Muscle layer of duodenum (tissue), 2 donors: ENCODE measurements around the gene SEC61A1.
A peak's percentile ranks its signal among the peaks of the same experiment; 100 is the strongest.

Source experiments
- H3K27ac ChIP-seq: one replicate; pipeline ENCODE4 v1.7.0; 2013; ENCODE audit warnings: mild to moderate bottlenecking, low read length
- H3K27me3 ChIP-seq: one replicate; pipeline ENCODE4 v1.7.0; 2013; ENCODE audit warnings: low read depth, mild to moderate bottlenecking, control low read depth, low read length
- H3K36me3 ChIP-seq, 2 donors: one replicate each; pipeline ENCODE4 v1.7.0; 2013; ENCODE audit warnings: low read length in 2 of 2, control low read depth in 1 of 2, mild to moderate bottlenecking in 1 of 2; ENCODE audit not compliant: insufficient read depth in 2 of 2, control insufficient read depth in 1 of 2
- H3K4me1 ChIP-seq, 2 donors: one replicate each; pipeline ENCODE4 v1.7.0; 2013; ENCODE audit warnings: low read length in 2 of 2, mild to moderate bottlenecking in 2 of 2, control low read depth in 1 of 2, moderate library complexity in 1 of 2; ENCODE audit not compliant: insufficient read depth in 2 of 2, control insufficient read depth in 1 of 2
- H3K4me3 ChIP-seq, 2 donors: one replicate each; pipeline ENCODE4 v1.7.0; 2013; ENCODE audit warnings: low read length in 2 of 2, low read depth in 1 of 2, mild to moderate bottlenecking in 1 of 2
- H3K9me3 ChIP-seq, 2 donors: one replicate each; pipeline ENCODE4 v1.7.0; 2013; ENCODE audit warnings: low read length in 2 of 2, control low read depth in 1 of 2, mild to moderate bottlenecking in 1 of 2; ENCODE audit not compliant: control insufficient read depth in 1 of 2
- donor health status: healthy.

Gene SEC61A1

DNA sequence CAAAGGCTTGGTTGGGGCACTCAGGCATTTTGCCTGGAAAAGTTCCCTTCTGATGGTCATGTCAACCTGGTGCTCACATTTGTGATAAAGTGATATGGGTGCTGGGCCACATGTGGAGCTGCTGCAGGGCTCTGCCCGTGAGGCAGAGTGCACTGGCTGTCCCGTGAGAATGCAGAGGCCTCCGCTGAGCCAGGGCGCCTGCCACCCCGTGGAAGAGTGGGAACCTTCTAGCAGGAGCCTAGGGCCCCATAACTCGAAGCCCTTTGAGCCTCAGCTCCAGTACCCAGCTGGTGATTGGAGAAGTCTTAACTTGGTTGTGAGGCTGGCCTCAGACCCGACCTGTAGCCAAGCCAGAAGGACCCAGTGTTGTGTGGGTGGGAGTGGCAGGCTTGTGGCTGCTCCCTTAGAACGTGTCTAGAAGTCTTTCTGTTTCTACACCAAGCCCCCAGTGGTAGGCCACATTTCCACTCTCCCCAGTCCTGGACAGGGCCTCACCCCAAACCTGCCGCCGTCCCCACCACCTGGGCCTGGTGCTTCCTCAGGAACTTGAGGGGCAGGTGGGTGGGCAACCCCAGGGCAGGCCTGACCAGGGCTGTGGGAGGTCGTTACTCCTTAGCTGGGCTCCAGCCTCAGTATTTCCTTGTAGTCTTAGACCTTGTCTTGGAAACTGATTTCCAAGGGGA, 19.7 kb downstream of the SEC61A1 start:
- no peaks in the 10 kb centered on the region for H3K9me3 ChIP-seq
- H3K4me1 ChIP-seq: peaks cover 5 to 16% of the 10 kb centered on the region in 2 donors
- H3K27me3 ChIP-seq: no peaks in the 10 kb centered on the region
- H3K4me3 ChIP-seq: no peak overlapping the region
- peaks cover 53 to 60% of the 10 kb centered on the region in 2 donors for H3K36me3 ChIP-seq
- H3K27ac ChIP-seq: no peak overlapping the region

DNA sequence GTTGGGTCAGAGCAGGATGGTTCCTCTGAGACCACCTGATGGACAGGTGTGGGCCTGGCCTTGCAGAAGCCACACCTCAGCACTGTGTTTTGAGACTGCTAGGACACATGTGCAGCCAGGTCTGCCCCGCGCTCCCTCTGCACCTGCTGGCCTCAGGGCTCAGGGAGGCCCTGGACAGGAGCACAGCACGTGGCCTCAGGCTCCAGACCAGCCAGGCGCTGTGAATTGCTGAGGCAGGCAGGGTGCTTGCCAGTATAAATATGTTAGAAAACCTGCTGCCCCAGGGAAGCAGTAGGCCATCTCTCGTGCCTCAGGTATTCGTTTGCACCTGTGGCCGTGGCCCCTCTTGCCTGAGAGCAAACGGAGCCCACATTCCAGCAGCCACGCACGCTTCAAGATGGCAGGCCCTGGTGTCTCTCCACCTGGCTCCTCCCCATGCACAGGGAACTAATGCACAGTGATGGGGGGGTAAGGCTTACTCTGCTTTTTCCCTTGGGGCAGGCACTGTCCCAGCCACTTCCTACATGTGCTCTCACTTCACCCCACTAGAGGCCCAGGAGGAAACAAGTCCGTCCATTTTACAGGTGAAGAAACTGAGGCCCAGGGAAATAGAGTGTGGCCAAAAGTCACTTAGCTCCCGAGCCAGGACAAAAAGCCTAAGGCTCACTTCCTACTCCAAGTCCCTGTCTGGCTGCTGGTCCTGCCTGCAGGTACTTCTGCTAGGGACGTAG, 20.4 kb downstream of the SEC61A1 start:
- H3K4me1 ChIP-seq: peaks cover 5 to 16% of the 10 kb centered on the region in 2 donors
- no peak overlapping the region for H3K4me3 ChIP-seq
- no peaks in the 10 kb centered on the region for H3K9me3 ChIP-seq
- H3K36me3 ChIP-seq: peaks cover 46 to 53% of the 10 kb centered on the region in 2 donors
- H3K27ac ChIP-seq: no peak overlapping the region
- no peaks in the 10 kb centered on the region for H3K27me3 ChIP-seq

DNA sequence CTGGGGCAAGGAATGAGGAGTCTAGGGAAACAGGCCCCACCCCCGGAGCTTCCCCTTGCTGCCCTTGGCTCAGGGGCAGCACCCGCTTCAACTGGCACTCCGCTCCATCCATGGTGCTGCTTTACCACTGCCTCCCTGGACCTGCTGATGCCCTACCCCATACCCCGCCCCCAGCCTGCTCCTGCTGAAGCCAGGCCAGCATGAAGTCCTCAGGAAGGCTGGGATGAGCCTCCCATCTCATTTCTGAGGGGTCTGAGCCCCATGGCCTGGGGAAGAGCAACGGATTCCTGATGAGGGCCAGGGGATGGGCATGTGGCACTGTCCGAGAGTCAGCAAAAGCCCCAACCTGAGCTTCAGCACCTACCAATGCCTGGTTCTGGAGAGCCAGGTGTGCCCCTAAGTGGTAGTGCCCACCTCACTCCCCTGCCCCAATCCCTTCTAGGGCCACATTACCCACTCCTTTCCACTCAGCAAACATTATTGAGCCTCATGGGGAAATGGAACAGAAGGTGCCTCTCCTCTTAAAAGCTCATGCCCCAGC, 21.0 kb downstream of the SEC61A1 start:
- Histone ChIP-seq H3K9me3 (no peaks in the 10 kb centered on the region), H3K27me3 (no peaks in the 10 kb centered on the region), H3K27ac (no peak overlapping the region), H3K36me3 (peaks cover 39 to 47% of the 10 kb centered on the region in 2 donors), H3K4me1 (peaks cover 5 to 16% of the 10 kb centered on the region in 2 donors), H3K4me3 (no peak overlapping the region)

DNA sequence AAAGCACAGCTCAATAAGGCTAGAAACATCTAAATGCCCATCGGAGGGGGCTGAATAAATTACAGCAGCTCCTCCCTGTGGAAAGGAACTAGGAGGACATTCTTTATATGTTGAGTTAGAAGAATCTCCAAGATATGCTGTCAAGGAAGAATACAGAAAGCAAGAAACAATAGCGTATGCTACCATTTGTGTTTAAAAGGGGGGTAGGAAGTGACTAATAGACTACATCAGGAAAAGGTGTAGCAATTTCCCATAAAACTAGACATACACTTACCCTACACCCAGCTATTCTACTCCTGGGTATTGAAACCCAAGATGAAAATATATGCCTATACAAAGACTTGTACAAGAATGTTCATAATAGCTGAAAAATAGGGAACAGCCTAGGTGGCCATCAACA, 21.6 kb downstream of the SEC61A1 start:
- H3K4me1 ChIP-seq: peaks cover 5 to 16% of the 10 kb centered on the region in 2 donors
- H3K9me3 ChIP-seq: no peaks in the 10 kb centered on the region
- H3K36me3 ChIP-seq: peaks cover 34 to 41% of the 10 kb centered on the region in 2 donors
- H3K4me3 ChIP-seq: no peak overlapping the region
- no peaks in the 10 kb centered on the region for H3K27me3 ChIP-seq
- H3K27ac ChIP-seq: no peak overlapping the region

DNA sequence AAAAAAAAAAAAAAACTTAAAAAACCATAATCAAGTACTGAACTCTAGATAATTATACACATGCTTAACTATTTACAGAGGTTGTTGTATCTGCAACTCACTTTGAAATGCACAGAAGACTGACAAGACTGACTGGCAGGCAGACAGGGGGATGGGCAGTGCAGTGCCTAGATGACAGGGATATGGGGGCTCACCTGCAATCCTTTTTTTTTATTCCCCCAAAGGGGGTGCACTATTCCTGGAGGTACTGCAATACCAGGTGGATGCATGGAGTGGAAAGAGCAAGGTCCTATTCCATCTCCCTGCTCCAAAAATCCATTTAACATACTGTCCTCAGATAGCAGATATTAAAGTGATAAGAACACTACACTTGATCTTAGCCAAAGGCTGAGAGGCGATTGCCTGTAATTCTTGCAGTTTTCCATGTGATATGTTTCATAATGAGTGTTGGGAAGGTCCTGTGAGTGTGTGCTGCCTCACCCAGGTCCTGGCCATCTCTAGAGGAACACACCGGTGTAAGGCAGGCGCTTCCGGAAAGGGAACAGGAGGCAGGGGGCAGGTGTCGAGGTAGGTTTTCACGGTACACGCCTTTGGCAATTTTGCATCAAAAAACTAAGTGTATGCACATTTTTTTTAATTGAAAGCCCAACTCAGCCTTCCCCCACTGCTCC, 22.7 kb downstream of the SEC61A1 start:
- no peak overlapping the region for H3K27ac ChIP-seq
- H3K36me3 ChIP-seq: peaks cover 26 to 30% of the 10 kb centered on the region in 2 donors
- peaks cover 5 to 16% of the 10 kb centered on the region in 2 donors for H3K4me1 ChIP-seq
- H3K27me3 ChIP-seq: no peaks in the 10 kb centered on the region
- H3K4me3 ChIP-seq: peak overlapping the region; percentile 53 to 76
- no peaks in the 10 kb centered on the region for H3K9me3 ChIP-seq

DNA sequence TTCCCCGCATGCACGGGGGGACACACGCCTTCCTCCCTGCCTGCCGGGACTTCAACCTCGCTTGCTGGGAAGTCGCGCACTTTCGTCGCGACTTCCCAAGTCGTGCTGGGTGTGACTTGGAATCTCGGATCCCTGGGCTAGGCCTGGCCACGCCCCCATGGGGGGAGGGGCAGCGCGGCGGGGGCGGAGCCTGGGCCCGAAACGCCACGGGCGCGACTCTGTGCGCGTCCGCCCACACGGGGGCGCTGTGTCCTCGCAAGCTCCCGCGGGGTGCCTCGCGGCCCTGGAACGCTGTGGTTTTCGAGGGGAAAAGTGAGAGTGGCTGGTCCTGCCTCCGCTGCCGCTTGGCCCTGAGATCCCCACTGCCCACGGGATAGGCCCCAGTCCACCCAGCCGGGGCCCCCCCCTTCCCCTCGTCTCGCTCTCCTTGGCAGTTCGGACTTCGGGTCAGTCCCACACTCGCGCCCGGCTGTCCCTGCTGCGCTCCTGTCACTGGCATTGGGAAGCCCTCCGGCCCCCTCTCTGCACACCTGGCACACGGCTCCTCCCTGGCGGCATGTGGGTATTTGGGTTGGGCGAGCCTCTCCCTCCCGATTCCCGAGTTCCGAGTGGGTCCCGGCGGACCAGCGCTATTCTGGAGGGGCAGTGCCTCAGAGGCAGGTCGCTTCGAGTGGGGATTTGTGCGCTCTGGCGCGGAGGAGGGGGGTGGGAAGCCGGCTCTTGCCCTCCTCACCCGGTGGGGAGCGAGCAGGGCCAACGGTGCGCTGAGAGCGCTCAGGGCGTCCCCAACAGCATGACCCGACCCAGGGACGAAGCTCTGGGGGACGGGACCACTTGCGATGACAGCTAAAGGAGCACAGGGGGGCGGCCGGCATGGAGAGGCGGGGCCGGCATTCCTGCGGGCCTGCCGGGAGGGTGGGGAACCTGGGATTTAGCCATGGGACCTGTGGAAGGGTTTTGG, 23.6 kb downstream of the SEC61A1 start:
- H3K4me1 ChIP-seq: peaks cover 5 to 16% of the 10 kb centered on the region in 2 donors
- H3K27ac ChIP-seq: no peak overlapping the region
- H3K9me3 ChIP-seq: no peaks in the 10 kb centered on the region
- H3K4me3 ChIP-seq: peak overlapping the region; percentile 53 to 76
- no peaks in the 10 kb centered on the region for H3K27me3 ChIP-seq
- H3K36me3 ChIP-seq: peaks cover 18 to 28% of the 10 kb centered on the region in 2 donors

DNA sequence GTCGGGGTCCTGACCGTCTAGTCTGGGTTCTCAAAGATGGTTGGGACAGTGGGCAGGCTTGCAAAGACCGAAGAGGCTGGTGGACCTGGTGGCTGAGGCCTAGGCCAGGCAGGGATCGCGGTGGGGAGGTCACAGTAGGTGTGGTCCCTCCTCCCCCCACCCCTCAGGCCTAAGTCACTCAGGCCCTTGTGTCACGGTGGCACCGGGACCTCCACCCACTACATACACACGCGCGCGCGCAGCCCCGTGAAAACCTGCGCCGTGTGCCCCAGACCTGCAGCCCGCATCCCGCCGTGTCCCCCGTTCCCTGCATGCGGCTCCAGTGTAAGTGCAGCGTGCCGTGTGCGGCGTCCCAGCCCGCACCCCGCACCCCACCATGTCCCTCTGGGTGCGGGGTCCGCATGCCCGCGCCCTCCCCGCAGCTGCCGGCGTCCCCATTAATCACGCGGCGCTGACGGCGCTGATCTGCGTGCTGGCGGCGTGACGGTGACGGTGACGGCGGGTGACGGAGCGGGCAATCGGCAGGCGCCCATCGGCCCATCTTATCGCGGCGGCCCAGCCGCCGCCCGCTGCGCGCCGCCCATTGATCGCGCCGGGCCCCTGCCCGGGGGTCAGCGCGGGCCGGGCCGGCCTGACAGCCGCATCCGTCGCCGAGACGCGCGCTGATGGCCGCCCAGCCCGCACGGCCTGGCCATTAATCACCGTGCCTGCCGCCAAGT, 24.4 kb downstream of the SEC61A1 start:
- Histone ChIP-seq H3K4me1 (peaks cover 5 to 16% of the 10 kb centered on the region in 2 donors), H3K4me3 (peak overlapping the region; percentile 44 to 76), H3K27me3 (no peaks in the 10 kb centered on the region), H3K27ac (no peak overlapping the region), H3K9me3 (no peaks in the 10 kb centered on the region), H3K36me3 (peaks cover 22 to 26% of the 10 kb centered on the region in 2 donors)

DNA sequence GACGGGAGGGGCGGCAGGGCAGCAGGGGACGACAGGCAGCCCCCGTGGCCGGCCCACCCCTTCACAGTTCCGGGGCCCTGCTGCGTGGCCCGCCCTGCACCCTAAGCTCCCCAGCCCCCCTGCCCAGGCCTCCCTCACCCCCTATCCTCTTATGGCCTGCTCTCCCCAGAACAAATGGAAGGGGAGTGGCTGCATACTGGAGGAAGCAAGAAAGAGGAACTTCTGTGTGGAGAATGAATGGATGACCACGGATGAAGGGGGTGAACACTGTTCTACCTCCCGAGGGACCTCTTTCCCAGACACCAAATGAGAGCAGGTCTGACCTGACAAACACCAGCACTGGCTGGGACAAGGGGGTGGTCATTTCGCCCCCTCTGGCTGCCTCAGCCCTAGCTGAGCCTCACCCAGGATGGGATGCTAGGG, 25.0 kb downstream of the SEC61A1 start:
- no peaks in the 10 kb centered on the region for H3K27me3 ChIP-seq
- H3K9me3 ChIP-seq: no peaks in the 10 kb centered on the region
- H3K4me3 ChIP-seq: peak overlapping the region; percentile 7 to 76
- peaks cover 5 to 16% of the 10 kb centered on the region in 2 donors for H3K4me1 ChIP-seq
- H3K27ac ChIP-seq: no peak overlapping the region
- H3K36me3 ChIP-seq: peaks cover 16 to 22% of the 10 kb centered on the region in 2 donors

DNA sequence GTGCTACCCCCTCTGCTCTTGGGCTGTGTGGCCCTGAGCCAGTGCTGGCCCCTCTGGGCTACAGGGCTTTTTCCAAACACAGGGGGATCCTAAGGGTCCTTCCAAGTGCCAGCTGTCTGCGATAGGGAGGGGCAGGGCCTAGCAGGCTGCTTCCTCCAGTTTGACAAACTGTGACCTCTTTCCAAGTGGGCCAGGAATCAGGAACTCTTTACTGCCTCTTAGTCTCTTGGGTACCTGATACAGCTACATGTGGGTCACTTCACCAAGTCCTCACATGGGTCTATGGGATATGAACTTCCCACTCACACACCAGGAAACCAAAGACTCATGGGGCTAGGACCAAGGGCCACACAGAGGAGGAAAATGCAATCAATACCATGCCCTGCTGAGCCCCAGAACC, 25.4 kb downstream of the SEC61A1 start:
- Histone ChIP-seq H3K27ac (no peak overlapping the region), H3K4me3 (peak overlapping the region in 1 of 2 donors; percentile 7), H3K4me1 (peaks cover 5 to 19% of the 10 kb centered on the region in 2 donors), H3K36me3 (peaks cover 12 to 22% of the 10 kb centered on the region in 2 donors), H3K9me3 (no peaks in the 10 kb centered on the region), H3K27me3 (no peaks in the 10 kb centered on the region)

DNA sequence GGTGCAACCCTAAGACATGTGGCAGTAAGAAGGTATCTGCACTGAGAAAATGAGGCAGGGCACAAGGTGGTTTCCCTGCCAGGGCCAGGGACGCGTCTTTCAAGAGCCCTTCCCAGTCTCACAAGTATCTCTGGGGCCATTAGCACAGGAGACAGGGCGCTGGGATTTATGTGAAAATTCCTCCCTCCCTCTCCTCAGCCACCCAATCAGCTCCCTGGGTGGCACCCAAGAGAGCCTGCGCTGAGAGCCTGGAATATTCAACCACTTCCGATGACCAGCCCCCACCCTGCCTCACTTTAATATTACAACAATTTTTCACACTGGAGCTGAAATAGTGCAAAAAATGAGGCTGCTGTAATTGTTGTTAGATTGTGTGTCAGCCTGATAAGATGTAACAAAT, 26.1 kb downstream of the SEC61A1 start:
- H3K4me1 ChIP-seq: peaks cover 5 to 25% of the 10 kb centered on the region in 2 donors

More for the DNA sequence above, 26.1 kb downstream of the SEC61A1 start:
- Histone ChIP-seq H3K9me3 (no peaks in the 10 kb centered on the region), H3K27me3 (no peaks in the 10 kb centered on the region), H3K27ac (no peak overlapping the region), H3K4me3 (no peak overlapping the region), H3K36me3 (peaks cover 11 to 18% of the 10 kb centered on the region in 2 donors)
